HG02642 (cell line): ENCODE results near the gene DHRSX.
"Not testable (repeated sequence)": the region's sequence is repeated elsewhere in the genome, so short reads cannot be mapped to it uniquely, and the experiment has no call there.

Experiments used
- ATAC-seq: cut with Tn5 transposase; IDR thresholded peaks from one replicate; pipeline ENCODE4 v1.9.1; 2021; ENCODE audit warnings: mild to moderate bottlenecking; ENCODE audit not compliant: unreplicated experiment, poor library complexity

Gene DHRSX

GRCh38 chrX:2521092-2521926, 20.5 kb upstream of the DHRSX start:
- ATAC-seq, result peak; percentile 89

DNA sequence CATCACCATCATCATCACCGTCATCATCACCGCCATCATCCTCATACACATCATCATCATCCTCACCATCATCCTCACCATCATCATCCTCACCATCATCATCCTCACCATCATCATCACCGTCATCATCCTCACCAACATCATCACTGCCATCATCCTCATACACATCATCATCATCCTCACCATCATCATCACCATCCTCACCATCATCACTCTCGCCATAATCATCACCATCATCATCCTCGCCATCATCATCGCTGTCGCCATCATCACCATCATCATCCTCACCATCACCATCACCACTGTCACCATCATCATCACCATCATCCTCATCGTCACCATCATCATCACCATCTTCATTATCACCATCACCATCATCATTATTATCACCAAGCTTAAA, 19.8 kb upstream of the DHRSX start:
- no peak for ATAC-seq

DNA sequence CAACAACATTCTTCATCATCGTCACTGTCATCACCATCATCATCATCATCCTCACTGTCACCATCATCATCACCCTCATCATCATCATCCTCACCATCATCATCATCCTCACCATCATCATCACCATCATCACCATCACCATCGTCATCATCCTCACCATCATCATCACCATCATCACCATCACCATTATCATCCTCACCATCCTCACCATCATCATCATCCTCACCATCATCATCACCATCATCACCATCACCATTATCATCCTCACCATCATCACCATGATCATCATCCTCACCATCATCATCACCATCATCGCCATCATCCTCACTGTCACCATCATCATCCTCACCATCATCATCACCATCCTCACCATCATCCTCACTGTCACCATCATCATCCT, 18.9 kb upstream of the DHRSX start:
- ATAC-seq, result not testable (repeated sequence)

DNA sequence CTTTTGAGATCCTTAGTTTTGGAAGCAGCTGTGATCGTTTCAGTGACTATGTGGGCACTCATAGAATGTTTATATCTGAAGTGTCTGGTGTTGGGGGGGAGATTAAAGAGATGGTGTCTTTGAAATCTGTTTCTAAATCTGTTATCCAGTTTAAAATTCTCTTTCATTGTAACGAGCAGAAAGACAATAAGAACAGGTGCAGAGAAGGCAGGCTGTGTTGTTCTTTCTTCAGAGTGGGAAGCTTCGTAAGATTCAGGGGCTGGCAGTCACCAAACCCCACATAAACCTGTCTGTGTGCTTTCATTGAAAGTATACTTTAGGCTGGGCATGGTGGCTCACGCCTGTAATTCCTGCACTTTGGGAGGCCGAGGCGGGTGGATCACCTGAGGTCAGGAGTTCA, 16.3 kb upstream of the DHRSX start:
- no peak for ATAC-seq

GRCh38 chrX:2516623-2517022, 15.8 kb upstream of the DHRSX start:
- peak; percentile 51 for ATAC-seq

DNA sequence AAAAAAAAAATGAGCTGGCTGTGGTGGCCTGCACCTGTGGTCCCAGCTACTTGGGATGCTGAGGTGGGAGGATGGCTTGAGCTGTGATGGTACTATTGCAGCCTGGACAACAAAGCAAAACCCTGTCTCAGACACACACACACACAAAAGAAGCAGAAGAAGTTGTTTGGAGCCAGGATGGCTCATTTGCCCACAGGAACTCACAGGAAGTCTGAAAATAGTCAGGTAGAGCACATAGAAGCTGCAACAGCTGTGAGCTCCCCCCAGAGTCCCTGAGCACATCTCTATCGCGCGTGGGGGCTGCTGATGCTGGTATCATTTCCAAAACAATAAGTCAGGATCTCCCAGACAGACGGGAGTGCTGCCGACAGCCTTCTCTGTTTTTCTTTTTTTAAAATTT, 13.4 kb upstream of the DHRSX start:
- ATAC-seq, result no peak

GRCh38 chrX:2513121-2513664, 12.4 kb upstream of the DHRSX start:
- ATAC-seq, result no peak

DNA sequence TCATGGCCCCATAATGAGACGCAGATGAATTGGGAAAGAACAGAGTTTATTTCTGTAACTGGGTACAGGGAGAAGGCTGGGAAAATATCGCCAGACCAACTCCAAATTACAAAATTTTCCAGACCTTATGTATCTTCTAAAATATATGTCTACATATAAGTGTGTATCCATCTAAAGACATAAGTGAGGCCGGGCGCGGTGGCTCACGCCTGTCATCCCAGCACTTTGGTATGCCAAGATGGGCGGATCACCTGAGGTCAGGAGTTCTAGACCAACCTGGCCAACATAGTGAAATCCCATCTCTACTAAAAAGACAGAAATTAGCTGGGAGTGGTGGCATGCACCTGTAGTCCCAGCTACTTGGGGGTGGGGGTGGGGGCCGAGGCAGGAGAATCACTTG, 11.7 kb upstream of the DHRSX start:
- ATAC-seq, result no peak

GRCh38 chrX:2511326-2511725, 10.6 kb upstream of the DHRSX start:
- no peak for ATAC-seq

DNA sequence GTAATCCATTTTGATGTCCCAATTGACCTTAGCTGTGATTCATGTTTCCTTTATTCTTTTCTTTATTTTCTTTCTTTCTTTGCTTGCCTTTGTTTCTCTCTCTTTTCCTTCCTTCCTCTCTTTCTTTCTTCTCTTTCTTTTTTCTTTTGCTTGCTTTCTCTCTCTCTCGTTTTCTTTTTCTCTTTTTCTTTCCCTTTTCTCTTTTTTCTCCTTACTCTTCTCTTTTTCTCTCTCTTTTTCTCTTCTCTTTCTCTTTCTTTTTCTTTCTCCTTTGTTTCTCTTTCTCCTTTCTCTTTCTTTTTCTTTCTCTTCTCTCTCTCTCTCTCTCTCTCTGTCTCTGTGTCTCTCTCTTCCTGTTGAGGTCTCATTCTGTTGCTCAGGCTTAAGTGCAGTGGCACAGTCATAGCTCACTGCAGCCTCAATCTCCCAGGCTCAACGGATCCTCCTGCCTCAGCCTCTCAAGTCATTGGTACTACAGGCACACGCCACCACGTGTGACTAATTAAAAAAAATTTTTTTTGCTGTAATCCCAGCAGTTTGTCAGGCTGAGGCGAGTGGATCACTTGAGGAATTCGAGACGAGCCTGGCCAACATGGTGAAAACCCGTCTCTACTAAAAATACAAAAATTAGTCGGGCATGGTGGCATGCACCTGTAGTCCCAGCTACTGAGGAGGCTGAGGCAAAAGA, 8.0 kb upstream of the DHRSX start:
- no peak for ATAC-seq

DNA sequence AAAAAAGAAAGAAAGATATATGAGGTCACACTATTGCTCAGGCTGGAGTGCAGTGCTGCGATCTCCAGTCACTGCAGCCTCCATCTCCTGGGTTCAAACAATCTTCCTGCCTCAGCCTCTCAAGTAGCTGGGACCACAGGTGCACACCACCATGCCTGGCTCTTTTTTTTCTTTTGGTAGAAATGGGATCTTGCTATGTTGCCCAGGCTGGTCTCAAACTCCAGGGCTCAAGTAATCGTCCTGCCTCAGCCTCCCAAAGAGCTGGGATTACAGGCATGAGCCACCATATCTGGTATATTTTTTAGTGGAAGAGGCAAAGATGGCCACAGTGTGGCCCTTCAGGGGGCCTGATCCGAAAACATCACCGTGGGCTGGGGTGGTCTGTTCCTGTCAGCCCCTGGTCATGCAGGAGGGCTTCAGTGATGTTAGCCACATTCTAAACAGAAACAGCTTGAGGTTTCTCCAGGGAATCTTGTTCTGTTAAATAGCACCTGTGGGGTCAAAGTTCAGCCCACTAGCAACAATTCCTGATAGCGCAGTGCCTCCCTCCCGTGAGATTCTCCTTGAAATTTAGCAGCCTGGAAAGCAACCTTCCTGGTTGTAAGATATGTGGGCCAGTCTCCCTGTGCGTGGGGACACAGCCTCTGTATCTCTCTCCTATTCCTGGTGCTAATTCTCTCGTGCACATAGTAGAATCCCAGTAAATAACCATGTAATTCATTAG, 7.3 kb upstream of the DHRSX start:
- ATAC-seq, result no peak

- ATAC-seq, result no peak
Measured at GRCh38 chrX:2507196-2507595, 6.4 kb upstream of the DHRSX start.

DNA sequence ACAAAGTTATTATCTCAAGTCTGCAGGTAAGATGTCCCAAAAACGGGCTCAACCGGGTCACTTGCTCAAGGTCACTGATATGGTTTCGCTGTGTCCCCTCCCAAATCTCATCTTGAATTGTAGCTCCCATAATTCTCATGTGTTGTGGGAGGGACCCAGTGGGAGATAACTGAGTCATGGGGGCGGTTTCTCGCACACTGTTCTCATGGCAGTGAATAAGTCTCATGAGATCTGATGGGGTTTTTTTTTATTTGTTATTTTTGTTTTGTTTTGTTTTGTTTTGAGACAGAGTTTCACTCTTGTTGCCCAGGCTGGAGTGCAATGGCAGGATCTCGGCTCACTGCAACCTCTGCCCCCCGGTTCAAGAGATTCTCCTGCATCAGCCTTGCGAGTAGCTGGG, 4.6 kb upstream of the DHRSX start:
- ATAC-seq, result not testable (repeated sequence)

DNA sequence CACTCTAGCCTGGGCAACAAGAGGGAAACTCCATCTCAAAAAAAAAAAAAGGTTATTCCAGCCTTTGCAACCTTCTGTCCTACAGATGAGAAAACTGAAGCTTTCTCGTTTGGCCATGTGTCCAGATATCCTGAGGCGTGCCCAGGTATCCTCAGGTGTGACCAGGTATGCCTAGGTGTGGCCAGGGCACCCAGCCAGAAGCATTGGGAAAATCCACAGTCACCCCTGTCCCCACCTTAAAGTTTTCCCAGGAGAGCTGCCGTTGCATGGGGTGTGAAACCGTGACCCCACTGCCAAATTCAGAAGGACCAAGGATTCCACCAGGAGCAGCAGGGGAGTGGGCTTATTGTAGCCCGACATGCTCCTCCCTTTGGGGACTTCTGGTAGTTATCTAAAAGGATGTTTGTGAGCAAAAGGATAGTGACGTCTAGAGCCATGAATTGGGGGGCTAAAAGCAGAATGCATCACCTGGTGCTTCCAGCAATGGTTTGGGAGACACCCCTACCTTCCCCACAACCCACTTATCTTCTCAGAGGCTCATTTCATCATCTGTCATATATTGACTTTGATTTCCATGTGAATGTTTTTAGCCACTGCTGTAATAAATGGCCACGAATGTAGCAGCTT, 4.0 kb upstream of the DHRSX start:
- ATAC-seq, result no peak

DNA sequence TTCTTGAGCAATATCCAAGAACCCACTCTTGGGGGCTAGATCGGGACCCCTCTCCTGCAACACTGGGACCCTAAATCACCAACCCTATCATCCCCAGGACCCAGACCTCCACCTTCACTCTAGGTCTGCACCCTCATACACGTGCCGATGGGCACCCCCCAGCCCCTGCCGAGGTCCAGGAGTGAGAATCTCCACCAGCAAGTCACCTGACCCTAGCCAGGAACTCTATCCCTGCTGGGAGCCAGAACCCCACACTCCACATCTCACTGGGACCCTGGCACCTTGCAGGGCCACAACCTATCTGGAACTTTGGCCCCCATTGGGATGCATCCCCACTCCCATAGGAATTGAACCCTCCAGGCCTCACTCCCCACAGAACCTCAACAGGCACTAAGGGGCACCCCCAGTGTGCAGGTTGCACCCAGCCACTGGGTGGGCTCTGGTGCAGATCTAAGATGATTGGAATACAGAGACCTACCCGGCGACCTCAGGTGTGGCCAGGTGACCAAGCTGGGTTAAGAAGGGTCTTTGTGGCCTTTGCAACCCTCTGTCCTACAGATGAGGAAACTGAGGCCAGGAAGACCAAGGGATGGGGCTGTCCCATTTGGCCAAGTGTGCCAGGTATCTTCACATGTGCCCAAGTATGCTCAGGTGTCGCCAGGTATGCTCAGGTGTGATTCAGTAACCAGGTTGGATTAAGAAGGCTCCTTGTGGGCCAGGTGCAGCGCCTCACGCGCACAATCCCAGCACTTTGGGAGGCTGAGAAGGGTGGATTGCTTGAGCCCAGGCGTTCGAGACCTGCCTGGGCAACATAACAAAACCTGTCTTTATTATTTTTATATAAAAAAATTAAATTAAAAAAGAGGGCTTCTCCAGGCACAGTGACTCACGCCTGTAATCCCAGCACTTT, 3.1 kb upstream of the DHRSX start:
- no peak for ATAC-seq

- ATAC-seq, result no peak
Measured at GRCh38 chrX:2502668-2503519, 2.1 kb upstream of the DHRSX start.

- ATAC-seq, result no peak
Measured at GRCh38 chrX:2502120-2502667, 1.4 kb upstream of the DHRSX start.

GRCh38 chrX:2501559-2502102, 855 bp upstream of the DHRSX start:
- ATAC-seq, result no peak
